Endothelial cell of umbilical vein (primary cell): ENCODE measurements around the gene SHC4.

Source experiments
- CTCF ChIP-seq, 2 donors: IDR thresholded peaks; 1 replicate in 1 of 2; 2 replicates in 1 of 2; pipeline ENCODE4 v1.5.1; 2011; ENCODE audit warnings: low read length in 2 of 2, mild to moderate bottlenecking in 2 of 2, moderate library complexity in 2 of 2, control low read depth in 1 of 2, inconsistent platforms in 1 of 2, low read depth in 1 of 2; ENCODE audit not compliant: insufficient read depth in 1 of 2; ENCODE audit errors: extremely low read depth in 1 of 2
- EZH2 ChIP-seq: IDR thresholded peaks from 2 replicates; pipeline ENCODE4 v1.6.1; 2012; ENCODE audit warnings: borderline replicate concordance, low read depth, mild to moderate bottlenecking, moderate library complexity, low read length, inconsistent platforms; ENCODE audit not compliant: severe bottlenecking
- FOS ChIP-seq: IDR thresholded peaks from 2 replicates; pipeline ENCODE4 v1.6.1; 2011; ENCODE audit warnings: mild to moderate bottlenecking, low read length, moderate library complexity, borderline replicate concordance; ENCODE audit not compliant: insufficient read depth
- MAX ChIP-seq: IDR thresholded peaks from 2 replicates; pipeline ENCODE4 v1.6.1; 2011; ENCODE audit not compliant: insufficient read depth, insufficient read length
- MYC ChIP-seq: IDR thresholded peaks from one replicate; pipeline ENCODE4 v1.6.1; 2011; ENCODE audit warnings: mild to moderate bottlenecking, low read depth, low read length
- POLR2A ChIP-seq: IDR thresholded peaks from 2 replicates; pipeline ENCODE4 v1.6.1; 2012; ENCODE audit warnings: low read depth, mild to moderate bottlenecking, control low read depth, low read length
- POLR2AphosphoS5 ChIP-seq: IDR thresholded peaks from 2 replicates; pipeline ENCODE4 v1.6.1; 2012; ENCODE audit warnings: low read depth, mild to moderate bottlenecking, control low read depth, low read length, moderate library complexity; ENCODE audit not compliant: insufficient read depth

GRCh38 chr15:48781017-48781416 is 182.7 kb downstream of the SHC4 start:
- no peak for TF ChIP-seq CTCF (IDR thresholded peaks at IDR 0.05; ENCODE audit: extremely low read depth in 1 of 2, insufficient read depth in 1 of 2, low read depth in 1 of 2, low read length in 2 of 2)
- TF ChIP-seq POLR2AphosphoS5 = no peak
- TF ChIP-seq EZH2 = no peak
- TF ChIP-seq POLR2A = no peak
- no peak for TF ChIP-seq MAX
- TF ChIP-seq MYC = no peak
- no peak for TF ChIP-seq FOS
